HG02981 (cell line): Measurements from ENCODE around the gene STEAP3.

Experiments
- ATAC-seq: cut with Tn5 transposase; IDR thresholded peaks from one replicate; pipeline ENCODE4 v1.9.1; 2021; ENCODE audit warnings: mild to moderate bottlenecking, moderate library complexity; ENCODE audit not compliant: unreplicated experiment

Gene STEAP3

DNA sequence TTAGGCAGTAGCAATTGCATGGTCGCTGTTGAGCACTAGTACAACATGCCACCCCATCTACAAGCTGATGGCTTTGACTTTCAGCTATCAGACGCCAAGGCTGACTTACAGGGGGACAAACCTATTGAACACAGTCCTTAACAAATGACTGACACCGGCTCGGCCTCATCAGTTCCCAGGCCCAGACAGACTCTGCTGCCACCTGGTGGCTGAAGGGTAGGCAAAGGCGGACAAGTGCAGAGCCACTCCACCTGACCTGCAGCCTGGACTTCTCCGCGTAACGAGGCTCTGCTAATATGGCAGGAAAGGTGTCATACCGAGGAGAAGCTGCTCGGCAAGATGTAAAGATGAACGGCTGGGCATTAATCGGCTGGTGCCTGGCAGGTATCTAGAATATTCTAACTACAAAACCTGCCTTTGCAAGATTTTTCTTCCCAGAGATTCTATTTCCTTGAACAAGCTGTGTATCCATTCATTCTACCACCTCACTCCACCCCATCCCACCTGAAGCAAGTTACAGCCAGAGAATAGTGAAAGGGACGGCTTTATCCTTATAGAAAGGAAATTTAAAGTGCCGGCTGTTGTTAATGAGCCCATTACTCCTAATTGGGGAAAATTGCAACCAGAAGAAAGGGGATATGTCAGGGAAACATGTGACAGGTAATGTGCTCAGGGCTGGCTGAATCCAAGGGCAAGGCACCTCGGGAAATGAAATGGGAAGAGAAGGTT, 67.4 kb downstream of the STEAP3 start:
- ATAC-seq: peak; percentile 93

DNA sequence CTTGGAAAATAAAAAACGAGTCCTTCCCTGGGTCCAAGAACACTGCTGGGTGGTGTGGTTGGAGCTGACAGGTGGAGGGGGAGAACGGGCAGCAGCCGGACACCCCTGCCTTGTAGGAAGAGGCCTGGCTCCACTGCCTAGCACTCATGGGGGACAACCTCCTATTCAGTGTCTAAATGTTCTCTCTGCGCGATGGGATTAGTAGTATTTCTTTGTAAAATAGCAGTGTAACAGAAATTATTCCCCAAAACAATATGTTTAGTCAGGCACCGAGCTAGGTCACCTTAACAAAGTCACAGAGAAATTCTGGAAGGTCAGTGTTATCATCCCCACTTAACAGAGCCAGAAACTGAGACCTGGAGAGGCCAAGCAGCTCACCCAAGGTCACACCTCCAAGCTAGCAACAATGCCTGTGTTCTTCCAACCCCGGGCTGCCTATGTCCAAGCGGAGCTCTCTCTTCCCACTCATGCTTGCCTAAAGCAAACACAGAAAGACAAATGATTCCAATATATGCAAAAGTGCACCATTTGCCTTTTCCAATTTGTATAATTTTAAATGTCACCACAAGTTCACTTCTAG, 68.0 kb downstream of the STEAP3 start:
- no peak for ATAC-seq

DNA sequence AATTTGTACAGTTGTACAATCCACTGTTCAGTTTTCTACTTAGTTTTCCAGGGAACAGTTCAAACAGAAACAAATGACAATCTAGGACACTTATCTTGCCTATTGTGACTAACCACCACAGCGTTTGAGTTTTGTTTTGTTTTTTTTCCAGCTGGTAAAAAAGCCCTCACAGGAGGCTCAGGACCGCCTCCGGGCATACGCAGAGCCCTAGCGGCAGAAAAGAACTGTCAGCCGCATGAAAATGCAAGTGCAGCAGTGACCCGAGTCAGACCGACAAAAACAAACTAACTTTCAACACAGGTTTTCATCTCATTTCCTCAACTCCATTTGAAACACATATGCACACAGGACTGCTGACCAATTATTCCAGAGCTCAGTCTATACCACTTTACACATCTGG, 68.6 kb downstream of the STEAP3 start:
- no peak for ATAC-seq

DNA sequence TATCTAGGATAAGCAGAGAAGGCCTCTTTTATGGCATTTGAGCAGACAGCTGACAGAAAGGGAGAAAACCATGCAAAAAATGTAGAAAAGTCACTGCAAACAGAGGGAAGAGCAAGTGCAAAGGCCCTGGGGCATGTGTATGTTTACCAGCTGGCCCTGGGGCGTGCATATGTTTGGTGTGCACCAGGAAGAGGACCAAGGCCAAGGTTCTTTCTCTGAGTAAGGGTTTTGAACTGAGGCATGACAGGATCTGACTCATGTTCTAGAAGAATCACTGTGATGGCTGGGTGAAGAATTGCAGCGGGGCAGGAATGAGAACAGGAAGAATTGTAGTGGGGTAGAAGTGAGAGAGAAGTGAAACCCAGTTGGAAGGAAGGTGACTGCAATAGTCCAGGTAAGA, 69.6 kb downstream of the STEAP3 start:
- no peak for ATAC-seq

DNA sequence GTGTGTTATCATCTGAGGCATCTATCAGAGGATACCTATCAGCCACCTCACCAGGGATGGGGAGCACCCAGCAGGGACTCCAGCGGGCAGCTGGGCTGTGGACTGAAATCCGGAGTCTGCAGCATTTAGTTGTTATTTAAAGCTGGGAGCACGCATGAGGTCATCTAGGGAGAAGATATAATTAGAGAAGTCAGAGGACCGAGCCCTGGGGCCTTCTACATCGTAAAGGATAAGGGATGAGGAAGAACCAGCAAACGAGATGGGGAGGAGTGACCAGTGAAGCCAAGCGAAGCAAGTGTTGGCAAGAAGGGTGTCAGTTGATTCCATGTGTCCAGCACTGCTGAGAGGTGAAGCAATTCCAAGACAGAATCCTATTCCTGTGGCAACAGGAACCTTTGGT, 70.3 kb downstream of the STEAP3 start:
- ATAC-seq: no peak

DNA sequence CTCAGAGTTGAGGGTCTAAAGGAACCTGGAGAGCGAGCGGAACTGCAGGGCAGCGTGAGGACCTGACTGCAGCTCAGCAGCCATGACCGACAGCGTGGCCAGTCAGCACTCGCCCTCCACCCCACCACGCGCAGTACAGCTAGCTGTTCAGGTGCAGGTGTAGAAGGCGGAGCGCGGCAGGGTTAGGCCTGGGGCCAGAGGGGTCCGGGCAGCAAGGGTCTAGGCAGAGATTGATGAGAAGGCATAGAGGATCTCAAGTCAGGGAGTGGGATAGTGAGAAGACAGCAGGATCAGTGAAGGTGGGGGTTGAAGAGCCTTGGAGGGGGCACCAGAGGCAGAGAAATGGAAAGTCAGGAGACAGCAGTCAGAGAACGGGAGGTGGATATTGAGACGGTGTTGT, 71.0 kb downstream of the STEAP3 start:
- no peak for ATAC-seq

DNA sequence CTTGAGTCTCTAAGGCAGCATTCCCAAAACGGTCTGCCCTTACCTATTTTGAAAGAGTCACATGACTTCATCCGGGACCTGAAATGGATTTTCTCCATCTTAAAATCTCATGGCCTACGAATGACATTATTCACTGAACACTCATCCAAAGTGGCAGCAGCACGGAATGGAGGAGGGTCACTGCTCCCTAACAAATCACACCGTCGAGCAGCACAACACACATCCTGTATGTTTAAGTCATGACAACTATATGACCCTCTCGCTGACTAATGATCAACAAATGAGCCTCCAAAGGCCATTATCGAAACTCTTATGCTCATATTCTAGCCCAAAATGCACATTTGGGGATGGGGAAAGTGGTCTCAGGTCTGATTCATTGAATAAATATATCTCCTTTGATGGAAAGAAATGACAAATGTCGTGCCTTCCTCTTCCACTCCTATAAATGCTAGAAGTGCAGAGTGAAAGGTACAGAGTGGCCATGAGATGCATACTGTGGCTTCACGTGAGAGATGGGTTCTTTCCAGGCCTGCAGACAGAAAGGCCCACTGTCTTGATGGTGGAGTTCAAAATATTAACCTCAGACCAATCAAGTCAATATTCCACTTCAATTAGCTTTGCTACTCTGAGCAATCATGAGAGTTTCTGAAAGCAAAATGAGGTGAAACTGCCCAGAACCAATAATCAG, 72.2 kb downstream of the STEAP3 start:
- no peak for ATAC-seq

DNA sequence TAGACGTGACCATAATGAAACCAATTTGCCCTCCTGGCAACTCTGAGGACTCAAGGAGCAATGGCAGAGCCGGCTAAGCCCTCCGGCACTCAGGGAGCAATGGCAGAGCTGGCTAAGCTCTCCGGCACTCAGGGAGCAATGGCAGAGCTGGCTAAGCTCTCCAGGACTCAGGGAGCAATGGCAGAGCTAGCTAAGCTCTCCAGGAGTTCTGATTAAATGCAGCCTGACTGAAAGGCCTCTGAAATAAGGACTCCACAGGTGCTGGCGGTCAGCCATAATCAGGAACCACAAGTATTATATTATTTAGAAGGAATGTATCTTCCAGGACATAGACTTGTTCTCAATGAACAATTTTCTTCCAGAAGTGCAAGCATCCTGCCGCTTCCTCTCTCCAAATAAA, 77.8 kb downstream of the STEAP3 start:
- ATAC-seq: no peak

DNA sequence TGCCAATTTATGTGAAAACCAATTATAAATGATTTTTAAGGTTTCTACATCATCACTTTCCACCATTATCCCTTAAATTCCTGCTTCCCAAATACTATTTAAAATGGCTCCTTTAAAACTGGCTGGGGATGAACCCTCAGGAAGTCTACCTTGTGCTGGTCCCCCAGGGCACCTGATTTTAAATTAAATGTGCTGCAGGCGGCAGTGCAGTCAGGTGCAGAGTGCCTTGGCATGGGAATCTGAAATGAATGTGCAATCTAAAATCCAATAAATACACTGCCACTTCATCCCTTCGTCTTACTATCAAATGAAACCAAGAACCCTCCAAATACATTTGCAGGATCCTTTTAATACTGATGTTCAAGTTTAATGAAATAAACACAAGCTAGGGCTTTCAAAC, 81.2 kb downstream of the STEAP3 start:
- ATAC-seq: no peak

DNA sequence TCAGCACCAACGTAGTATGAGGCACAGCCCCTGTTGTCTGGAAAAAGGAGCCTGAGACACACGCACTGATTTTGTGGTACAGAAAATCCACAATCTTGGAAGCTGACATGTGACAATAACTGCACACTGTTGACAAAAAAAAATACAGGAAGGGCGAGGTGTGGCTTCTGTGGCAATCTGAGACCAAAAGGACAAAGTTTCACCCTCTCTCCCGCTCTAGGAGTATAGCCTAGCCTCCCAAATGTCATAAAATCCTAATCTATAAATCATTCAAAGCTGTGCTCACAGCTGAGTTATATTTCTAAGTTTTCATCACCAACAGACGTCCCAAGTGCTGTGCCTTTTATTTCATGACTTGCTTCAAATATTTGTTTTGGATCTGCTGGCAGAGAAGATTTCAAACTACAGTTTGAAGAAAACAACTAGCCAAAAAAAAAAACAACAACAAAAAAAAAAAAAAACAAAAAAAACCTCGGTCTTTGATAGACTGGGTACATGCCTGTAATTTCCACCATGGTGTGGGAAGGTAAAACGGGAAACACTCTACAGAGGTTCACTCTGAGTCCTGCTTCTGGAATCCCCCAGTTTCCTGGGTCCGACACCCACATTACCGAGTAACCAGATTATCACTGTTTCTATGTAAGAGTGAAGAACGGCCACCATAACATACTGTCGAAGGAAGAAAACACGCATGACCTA, 82.0 kb downstream of the STEAP3 start:
- ATAC-seq: no peak

DNA sequence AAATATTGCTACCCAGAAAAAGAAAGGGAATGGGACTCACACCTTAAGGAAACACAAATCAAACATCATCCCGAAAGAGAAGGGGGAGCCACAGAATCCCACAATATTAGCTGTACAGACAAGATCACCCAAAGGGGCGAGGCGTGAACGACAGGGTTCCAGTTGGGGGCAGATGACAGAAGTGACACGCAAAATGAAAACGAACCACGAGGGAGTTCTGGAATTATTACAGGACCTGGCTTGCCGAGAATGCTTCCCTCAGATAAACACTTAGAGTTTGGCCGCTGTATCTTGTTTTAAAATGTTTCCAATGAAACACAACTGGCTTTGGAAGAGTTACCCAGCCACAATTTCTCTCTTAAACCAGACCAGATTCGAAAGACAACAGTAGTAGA, 82.6 kb downstream of the STEAP3 start:
- no peak for ATAC-seq

DNA sequence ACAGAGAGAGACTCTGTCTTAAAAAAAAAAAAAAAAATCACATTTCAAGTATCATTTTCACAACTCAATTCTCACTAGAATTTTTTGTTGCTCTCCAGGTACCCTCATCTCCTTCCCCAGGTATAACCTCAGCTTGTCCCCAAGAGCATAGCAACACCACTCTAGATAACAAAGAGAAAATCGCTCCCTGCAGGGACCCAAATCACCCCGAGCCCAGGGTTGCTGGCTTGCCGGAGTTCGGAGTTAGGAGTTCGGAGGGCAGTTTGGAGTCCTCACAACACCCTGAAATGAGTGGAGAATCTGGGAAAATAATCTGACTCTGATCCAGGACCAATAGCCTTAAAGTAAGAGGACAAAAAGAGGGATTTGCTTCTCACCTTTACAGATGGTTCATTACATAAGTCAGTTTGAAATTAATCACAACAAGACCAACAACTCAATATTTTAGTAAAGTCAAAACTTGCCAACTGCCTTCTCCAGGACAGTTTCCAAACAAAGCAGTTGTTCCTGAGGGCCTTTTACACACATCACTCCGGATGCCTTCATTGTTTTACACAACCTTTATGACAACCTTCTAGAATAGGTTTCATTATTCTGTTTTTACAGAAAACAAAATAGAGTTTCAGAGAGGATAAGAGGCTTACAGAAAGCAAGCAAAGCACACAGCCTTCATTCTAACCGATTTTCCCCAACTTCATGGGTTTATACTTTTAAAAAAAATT, 83.9 kb downstream of the STEAP3 start:
- ATAC-seq: no peak

DNA sequence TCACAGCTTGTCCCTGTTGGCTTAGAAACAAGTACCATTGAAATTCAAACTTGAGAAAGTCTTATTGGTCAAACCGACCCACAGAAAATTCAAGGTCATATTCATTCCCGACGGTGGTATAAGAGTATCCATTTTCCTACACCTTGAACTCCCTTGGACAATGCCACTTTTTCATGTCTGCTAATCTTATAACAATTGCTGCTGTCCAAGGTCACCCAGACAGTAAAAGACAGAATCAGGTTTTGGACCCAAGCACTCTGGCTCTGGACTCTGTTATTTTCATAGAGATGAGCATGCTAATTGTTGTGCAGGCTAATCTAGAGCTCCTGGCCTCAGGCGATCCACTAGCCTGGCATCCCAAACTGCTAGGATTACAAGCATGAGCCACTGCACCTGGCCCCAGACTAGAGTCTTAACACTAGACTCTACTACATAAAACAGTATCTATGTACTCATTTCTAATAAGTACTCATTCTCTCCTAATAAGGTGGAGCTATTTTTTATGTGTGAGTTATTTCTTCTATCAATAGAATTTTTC, 85.2 kb downstream of the STEAP3 start:
- no peak for ATAC-seq

DNA sequence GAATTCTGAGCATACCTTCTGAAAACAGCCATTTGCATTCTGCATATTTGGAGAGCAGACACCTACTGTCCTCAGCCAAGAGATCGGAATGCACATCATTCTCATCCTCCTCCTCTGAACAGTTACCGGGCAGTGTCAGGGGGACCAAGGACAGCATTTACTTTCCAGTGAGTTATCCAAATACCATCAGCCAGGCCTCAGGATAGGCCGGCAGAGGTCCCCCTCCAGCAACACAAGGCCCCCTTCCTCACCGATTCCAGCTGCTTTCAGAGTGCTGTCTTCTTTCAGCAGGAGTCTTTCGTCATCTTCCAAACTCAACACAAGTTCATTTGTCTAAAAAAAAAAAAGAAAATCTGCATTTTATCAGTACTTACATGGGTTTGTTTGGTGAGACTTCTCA, 87.7 kb downstream of the STEAP3 start:
- ATAC-seq: no peak

DNA sequence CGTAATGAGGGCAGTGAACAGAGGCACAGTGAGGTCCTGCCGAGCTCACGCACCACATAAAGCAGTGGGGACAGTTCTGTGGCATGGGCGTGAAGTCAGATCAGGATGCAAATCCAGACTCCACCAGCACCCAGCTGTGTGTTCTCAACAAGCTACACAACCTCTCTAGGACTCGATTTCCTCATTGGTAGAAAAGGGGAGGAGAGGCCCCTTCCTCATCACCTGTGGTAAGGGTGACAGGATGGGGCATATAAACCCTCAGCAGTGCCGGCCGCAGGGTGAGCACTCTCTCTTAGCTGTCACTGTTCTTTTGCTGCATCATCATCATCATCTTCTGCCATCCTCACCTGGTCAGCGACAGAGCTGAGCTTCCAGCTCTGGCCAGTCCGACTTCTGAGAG, 88.2 kb downstream of the STEAP3 start:
- no peak for ATAC-seq
